CD4-positive, alpha-beta T cell treated with Interleukin-6 at 100 ng/mL for 8 hours (primary cell): ENCODE data around the gene TBL1XR1.
"Not testable (repeated sequence)": the region's sequence is repeated elsewhere in the genome, so short reads cannot be mapped to it uniquely, and the experiment has no call there.

Experiments used
- DNase-seq: peaks from one replicate; pipeline ENCODE4 v3.0.0-alpha.2; 2020; ENCODE audit warnings: mixed read lengths, low spot score

Gene TBL1XR1

GRCh38 chr3:177013681-177014280 is 183.5 kb downstream of the TBL1XR1 start:
- no peak for DNase-seq

GRCh38 chr3:177005718-177006405 is 191.4 kb downstream of the TBL1XR1 start:
- no peak for DNase-seq

GRCh38 chr3:177000159-177000558 is 197.1 kb downstream of the TBL1XR1 start:
- DNase-seq, result not testable (repeated sequence)

- no peak for DNase-seq
Observed at GRCh38 chr3:176995946-176996345, 201.3 kb downstream of the TBL1XR1 start.

GRCh38 chr3:176994891-176995781 is 202.1 kb downstream of the TBL1XR1 start:
- no peak for DNase-seq

GRCh38 chr3:176994393-176994792 is 202.9 kb downstream of the TBL1XR1 start:
- no peak for DNase-seq

- DNase-seq, result no peak
Observed at GRCh38 chr3:176992978-176993377, 204.3 kb downstream of the TBL1XR1 start.

- no peak for DNase-seq
Observed at GRCh38 chr3:176992565-176992964, 204.7 kb downstream of the TBL1XR1 start.

GRCh38 chr3:176988795-176989194 is 208.5 kb downstream of the TBL1XR1 start:
- no peak for DNase-seq

- no peak for DNase-seq
Observed at GRCh38 chr3:176987901-176988650, 209.2 kb downstream of the TBL1XR1 start.

GRCh38 chr3:176978441-176978840 is 218.8 kb downstream of the TBL1XR1 start:
- no peak for DNase-seq

GRCh38 chr3:176977331-176977730 is 220.0 kb downstream of the TBL1XR1 start:
- no peak for DNase-seq

GRCh38 chr3:176976586-176976985 is 220.7 kb downstream of the TBL1XR1 start:
- no peak for DNase-seq

- no peak for DNase-seq
Observed at GRCh38 chr3:176974279-176974678, 223.0 kb downstream of the TBL1XR1 start.

- no peak for DNase-seq
Observed at GRCh38 chr3:176971613-176972174, 225.6 kb downstream of the TBL1XR1 start.

GRCh38 chr3:176970770-176971169 is 226.5 kb downstream of the TBL1XR1 start:
- no peak for DNase-seq

- DNase-seq, result no peak
Observed at GRCh38 chr3:176969506-176969905, 227.8 kb downstream of the TBL1XR1 start.
